Neural cell (in vitro differentiated cells): ENCODE measurements around the gene SMS. TPM values are rescaled to one million over a fixed set of nuclear protein-coding genes. Genes with fewer than 3 reads are reported as not detected.

Experiments
- H2AFZ ChIP-seq: fragments of 200-600, 300-800 bp; sonication (generic), shearing (Covaris generic); 2 replicates; pipeline ENCODE4 v1.6.0; 2014; ENCODE audit warnings: low read depth, mild to moderate bottlenecking, antibody characterized with exemption, low read length, moderate library complexity
- H3F3A ChIP-seq: fragments of 200-600 bp; shearing (Covaris generic); 2 replicates; pipeline ENCODE4 v1.6.1; 2016; ENCODE audit warnings: mild to moderate bottlenecking, moderate library complexity, mixed read lengths, antibody characterized with exemption, low read length; ENCODE audit not compliant: insufficient read depth, poor library complexity, severe bottlenecking
- H3K27ac ChIP-seq: fragments of 200-600, 300-800 bp; sonication (generic), shearing (Covaris generic); 2 replicates; pipeline ENCODE4 v1.5.1; 2014; ENCODE audit warnings: mild to moderate bottlenecking, low read length, moderate library complexity
- H3K27me3 ChIP-seq: fragments of 300-800, 200-600 bp; sonication (generic), shearing (Covaris generic); 2 replicates; pipeline ENCODE4 v1.6.0; 2014; ENCODE audit warnings: mild to moderate bottlenecking, low read depth, low read length, moderate library complexity; ENCODE audit not compliant: insufficient read depth
- H3K36me3 ChIP-seq: fragments of 300-800, 200-600 bp; sonication (generic), shearing (Covaris generic); 2 replicates; pipeline ENCODE4 v1.5.1; 2014; ENCODE audit warnings: mild to moderate bottlenecking, antibody characterized with exemption, low read length, moderate library complexity; ENCODE audit not compliant: insufficient read depth
- H3K4me2 ChIP-seq: fragments of 300-800, 200-600 bp; sonication (generic), shearing (Covaris generic); 2 replicates; pipeline ENCODE4 v1.6.0; 2014; ENCODE audit warnings: mild to moderate bottlenecking, low read length
- H3K4me3 ChIP-seq: fragments of 300-800, 200-600 bp; sonication (generic), shearing (Covaris generic); 2 replicates; pipeline ENCODE4 v1.5.1; 2014; ENCODE audit warnings: mild to moderate bottlenecking, low read length, moderate library complexity
- H3K79me2 ChIP-seq: fragments of 200-600 bp; shearing (Covaris generic); replicated peaks from 2 replicates; pipeline ENCODE4 v1.6.0; 2014; ENCODE audit warnings: mild to moderate bottlenecking, low read length, moderate library complexity; ENCODE audit not compliant: insufficient read depth
- H3K9ac ChIP-seq: fragments of 300-800, 200-600 bp; sonication (generic), shearing (Covaris generic); 2 replicates; pipeline ENCODE4 v1.6.1; 2016; ENCODE audit warnings: mild to moderate bottlenecking, low read length, mixed read lengths
- H3K9me2 ChIP-seq: fragments of 200-600 bp; shearing (Covaris generic); 2 replicates; pipeline ENCODE4 v1.6.1; 2016; ENCODE audit warnings: mild to moderate bottlenecking, low read length, mixed read lengths; ENCODE audit not compliant: insufficient read depth
- H3K9me3 ChIP-seq: fragments of 200-600, 300-800 bp; sonication (generic), shearing (Covaris generic); 2 replicates; pipeline ENCODE4 v1.6.1; 2016; ENCODE audit warnings: mild to moderate bottlenecking, mixed run types, low read length, moderate library complexity, mixed read lengths
- H4K20me1 ChIP-seq: fragments of 200-600 bp; shearing (Covaris generic); 2 replicates; pipeline ENCODE4 v1.6.1; 2016; ENCODE audit warnings: mild to moderate bottlenecking, mixed run types; ENCODE audit not compliant: insufficient read depth
- EP300 ChIP-seq: fragments of 450-650 bp; conservative IDR thresholded peaks from 2 replicates; pipeline ENCODE4 v1.6.1; 2014; ENCODE audit warnings: antibody characterized with exemption, mild to moderate bottlenecking, moderate library complexity; ENCODE audit not compliant: poor library complexity, severe bottlenecking
- EZH2 ChIP-seq: fragments of 200-600, 300-800 bp; shearing (Covaris generic), sonication (generic); IDR thresholded peaks from 2 replicates; pipeline ENCODE4 v1.6.1; 2014; ENCODE audit warnings: antibody characterized with exemption, low read length, borderline replicate concordance, mild to moderate bottlenecking; ENCODE audit not compliant: insufficient read depth, poor library complexity, severe bottlenecking
- MXI1 ChIP-seq: fragments of 450-650 bp; conservative IDR thresholded peaks from 2 replicates; pipeline ENCODE4 v1.6.1; 2014; ENCODE audit warnings: antibody characterized with exemption, mild to moderate bottlenecking; ENCODE audit not compliant: poor library complexity, severe bottlenecking
- POLR2AphosphoS5 ChIP-seq: IDR thresholded peaks from 2 replicates; pipeline ENCODE4 v1.6.1; 2012
- RAD21 ChIP-seq: fragments of 450-650 bp; conservative IDR thresholded peaks from 2 replicates; pipeline ENCODE4 v1.6.1; 2014; ENCODE audit warnings: antibody characterized with exemption, mild to moderate bottlenecking, moderate library complexity
- SMC3 ChIP-seq: fragments of 450-650 bp; conservative IDR thresholded peaks from 2 replicates; pipeline ENCODE4 v1.6.1; 2014; ENCODE audit warnings: antibody characterized with exemption, mild to moderate bottlenecking, moderate library complexity; ENCODE audit not compliant: poor library complexity
- TAF1 ChIP-seq: IDR thresholded peaks from 2 replicates; pipeline ENCODE4 v1.6.1; 2012; ENCODE audit warnings: low read depth
- polyA plus RNA-seq: library from polyadenylated mRNA; depleted of rRNA; stranded (reverse); fragments of >200 nt; gene quantifications from 2 replicates; pipeline ENCODE4 v1.2.3, GENCODE V29; 2014
- TF ChIP-seq, protein P1 (sequence below): IDR thresholded peaks from 2 replicates; pipeline ENCODE4 v1.6.1; 2012; ENCODE audit warnings: borderline replicate concordance
- TF ChIP-seq, protein P2 (sequence below): fragments of 450-650 bp; IDR thresholded peaks from 2 replicates; pipeline ENCODE4 v1.5.1; 2014; ENCODE audit warnings: antibody characterized with exemption, mild to moderate bottlenecking, moderate library complexity; ENCODE audit not compliant: poor library complexity, severe bottlenecking

Gene SMS
- polyA plus RNA-seq, 1 donor from 2014 or later, result 101 TPM

DNA sequence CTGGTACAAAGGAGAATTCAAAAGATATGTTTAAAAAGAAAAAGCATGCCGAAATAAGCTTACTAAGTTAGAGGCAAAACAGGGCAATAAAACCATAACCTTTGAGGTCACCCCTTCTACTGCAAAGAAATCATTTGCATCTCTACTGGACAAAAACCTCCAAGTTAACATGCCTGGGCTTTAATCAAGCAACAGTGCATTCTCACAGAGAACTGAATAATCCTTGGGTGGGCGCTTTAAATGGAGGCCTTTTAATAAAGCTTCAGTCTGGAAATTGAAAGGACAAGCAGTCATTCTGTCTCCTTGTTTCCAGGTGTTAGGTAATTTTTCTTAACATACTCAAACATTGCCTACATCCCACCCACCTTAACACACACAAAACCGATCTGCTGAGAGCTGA is 34.6 kb upstream of the SMS start:
- Histone ChIP-seq H3K27me3 (no peaks in the 10 kb centered on the region), H3K4me3 (no peak overlapping the region), H3K9ac (no peak overlapping the region), H3K4me2 (no peak overlapping the region), H2AFZ (no peak overlapping the region), H4K20me1 (no peaks in the 10 kb centered on the region), H3K79me2 (no peaks in the 10 kb centered on the region), H3K9me3 (no peaks in the 10 kb centered on the region), H3K36me3 (no peaks in the 10 kb centered on the region), H3F3A (no peaks in the 10 kb centered on the region), H3K27ac (no peak overlapping the region), H3K9me2 (no peaks in the 10 kb centered on the region)
- TF ChIP-seq EP300 (no peak), MXI1 (no peak), EZH2 (no peak), TAF1 (no peak), POLR2AphosphoS5 (no peak), SMC3 (no peak), RAD21 (no peak)
- TF ChIP-seq, protein P1, sequence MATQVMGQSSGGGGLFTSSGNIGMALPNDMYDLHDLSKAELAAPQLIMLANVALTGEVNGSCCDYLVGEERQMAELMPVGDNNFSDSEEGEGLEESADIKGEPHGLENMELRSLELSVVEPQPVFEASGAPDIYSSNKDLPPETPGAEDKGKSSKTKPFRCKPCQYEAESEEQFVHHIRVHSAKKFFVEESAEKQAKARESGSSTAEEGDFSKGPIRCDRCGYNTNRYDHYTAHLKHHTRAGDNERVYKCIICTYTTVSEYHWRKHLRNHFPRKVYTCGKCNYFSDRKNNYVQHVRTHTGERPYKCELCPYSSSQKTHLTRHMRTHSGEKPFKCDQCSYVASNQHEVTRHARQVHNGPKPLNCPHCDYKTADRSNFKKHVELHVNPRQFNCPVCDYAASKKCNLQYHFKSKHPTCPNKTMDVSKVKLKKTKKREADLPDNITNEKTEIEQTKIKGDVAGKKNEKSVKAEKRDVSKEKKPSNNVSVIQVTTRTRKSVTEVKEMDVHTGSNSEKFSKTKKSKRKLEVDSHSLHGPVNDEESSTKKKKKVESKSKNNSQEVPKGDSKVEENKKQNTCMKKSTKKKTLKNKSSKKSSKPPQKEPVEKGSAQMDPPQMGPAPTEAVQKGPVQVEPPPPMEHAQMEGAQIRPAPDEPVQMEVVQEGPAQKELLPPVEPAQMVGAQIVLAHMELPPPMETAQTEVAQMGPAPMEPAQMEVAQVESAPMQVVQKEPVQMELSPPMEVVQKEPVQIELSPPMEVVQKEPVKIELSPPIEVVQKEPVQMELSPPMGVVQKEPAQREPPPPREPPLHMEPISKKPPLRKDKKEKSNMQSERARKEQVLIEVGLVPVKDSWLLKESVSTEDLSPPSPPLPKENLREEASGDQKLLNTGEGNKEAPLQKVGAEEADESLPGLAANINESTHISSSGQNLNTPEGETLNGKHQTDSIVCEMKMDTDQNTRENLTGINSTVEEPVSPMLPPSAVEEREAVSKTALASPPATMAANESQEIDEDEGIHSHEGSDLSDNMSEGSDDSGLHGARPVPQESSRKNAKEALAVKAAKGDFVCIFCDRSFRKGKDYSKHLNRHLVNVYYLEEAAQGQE, result no peak
- TF ChIP-seq, protein P2, sequence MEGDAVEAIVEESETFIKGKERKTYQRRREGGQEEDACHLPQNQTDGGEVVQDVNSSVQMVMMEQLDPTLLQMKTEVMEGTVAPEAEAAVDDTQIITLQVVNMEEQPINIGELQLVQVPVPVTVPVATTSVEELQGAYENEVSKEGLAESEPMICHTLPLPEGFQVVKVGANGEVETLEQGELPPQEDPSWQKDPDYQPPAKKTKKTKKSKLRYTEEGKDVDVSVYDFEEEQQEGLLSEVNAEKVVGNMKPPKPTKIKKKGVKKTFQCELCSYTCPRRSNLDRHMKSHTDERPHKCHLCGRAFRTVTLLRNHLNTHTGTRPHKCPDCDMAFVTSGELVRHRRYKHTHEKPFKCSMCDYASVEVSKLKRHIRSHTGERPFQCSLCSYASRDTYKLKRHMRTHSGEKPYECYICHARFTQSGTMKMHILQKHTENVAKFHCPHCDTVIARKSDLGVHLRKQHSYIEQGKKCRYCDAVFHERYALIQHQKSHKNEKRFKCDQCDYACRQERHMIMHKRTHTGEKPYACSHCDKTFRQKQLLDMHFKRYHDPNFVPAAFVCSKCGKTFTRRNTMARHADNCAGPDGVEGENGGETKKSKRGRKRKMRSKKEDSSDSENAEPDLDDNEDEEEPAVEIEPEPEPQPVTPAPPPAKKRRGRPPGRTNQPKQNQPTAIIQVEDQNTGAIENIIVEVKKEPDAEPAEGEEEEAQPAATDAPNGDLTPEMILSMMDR, result no peak

DNA sequence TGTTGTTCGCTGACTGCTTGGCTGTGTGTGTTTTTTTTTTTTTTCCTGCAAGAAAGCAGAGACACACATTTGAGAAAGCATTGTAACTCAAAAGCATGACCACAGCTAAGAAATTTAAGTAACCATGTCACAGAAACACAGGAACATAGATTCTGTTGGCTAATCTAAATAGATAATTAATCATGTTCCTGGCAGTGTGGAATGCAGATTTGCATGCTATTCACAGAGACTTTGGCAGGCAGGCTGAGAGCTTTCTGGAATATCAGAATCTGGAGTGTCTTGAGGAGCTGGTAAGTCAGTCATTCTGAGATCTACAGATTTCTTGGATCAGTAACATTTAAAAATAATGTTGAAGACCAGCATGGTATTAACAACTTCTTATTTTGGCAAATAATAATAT is 33.2 kb upstream of the SMS start:
- Histone ChIP-seq H3K4me2 (no peak overlapping the region), H4K20me1 (no peaks in the 10 kb centered on the region), H3K9me3 (no peaks in the 10 kb centered on the region), H3K79me2 (no peaks in the 10 kb centered on the region), H3F3A (no peaks in the 10 kb centered on the region), H3K4me3 (no peak overlapping the region), H3K9ac (no peak overlapping the region), H2AFZ (no peak overlapping the region), H3K27me3 (no peaks in the 10 kb centered on the region), H3K27ac (no peak overlapping the region), H3K9me2 (no peaks in the 10 kb centered on the region), H3K36me3 (no peaks in the 10 kb centered on the region)
- TF ChIP-seq SMC3 (no peak), RAD21 (no peak), MXI1 (no peak), TAF1 (no peak), EP300 (no peak), POLR2AphosphoS5 (no peak), EZH2 (no peak)
- TF ChIP-seq, protein P1, result no peak
- TF ChIP-seq, protein P2, result no peak
